ENCODE data around the gene UNC80.

UNC80 gene

DNA sequence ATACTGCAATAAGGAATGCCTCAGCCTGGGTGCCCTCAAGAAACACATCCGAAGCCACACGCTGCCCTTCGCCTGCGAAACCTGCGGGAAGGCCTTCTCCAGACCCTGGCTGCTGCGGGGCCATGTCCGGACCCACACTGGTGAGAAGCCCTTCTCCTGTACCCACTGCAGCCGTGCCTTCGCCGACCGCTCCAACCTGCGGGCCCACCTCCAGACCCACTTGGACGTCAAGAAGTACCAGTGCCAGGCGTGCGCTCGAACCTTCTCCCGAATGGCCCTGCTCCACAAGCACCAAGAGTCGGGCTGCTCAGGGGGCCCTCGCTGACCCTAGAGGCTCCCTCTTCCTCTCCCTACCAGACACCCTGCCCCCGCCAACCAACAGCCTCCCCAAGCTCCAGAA lies 37.6 kb downstream of the UNC80 start:
- no peak overlapping the region for H3K4me3 ChIP-seq (ENCODE audit: low read depth, low read length)

DNA sequence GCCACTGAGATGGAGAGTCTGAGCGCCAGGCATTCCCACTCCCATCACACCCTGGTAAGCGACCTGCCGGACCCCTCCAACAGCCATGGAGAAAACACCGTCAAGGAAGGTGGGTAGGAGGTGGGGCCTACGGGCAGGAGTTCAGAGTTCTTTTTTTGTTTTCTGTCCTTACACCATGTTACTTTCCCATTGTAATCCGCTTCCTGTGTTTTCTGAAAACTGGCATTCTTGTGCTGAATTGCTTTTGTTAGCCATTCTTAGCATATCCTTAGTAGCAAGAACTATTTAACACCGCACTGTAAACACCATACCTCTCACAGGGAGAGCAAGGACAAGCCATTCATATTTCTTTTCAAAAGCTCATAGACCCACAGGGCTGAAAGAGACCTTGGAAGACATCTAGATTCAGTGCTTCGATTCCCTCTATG lies 46.2 kb downstream of the UNC80 start:
- no peak overlapping the region for H3K4me3 ChIP-seq (ENCODE audit: low read depth, low read length)

DNA sequence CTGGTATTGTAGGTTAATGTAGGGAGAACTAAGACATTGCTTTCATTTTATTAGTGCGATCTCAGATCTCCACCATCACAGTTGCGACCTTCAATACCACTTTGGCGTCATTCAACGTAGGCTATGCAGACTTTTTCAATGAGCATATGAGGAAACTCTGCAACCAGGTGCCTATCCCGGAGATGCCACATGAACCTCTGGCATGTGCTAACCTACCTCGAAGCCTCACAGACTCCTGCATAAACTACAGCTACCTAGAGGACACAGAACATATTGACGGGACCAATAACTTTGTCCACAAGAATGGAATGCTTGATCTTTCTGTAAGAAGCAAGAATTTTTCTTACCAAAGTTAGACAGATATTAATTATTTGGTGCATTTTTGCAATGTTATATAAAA lies 47.3 kb downstream of the UNC80 start:
- H3K4me3 ChIP-seq (ENCODE audit: low read depth, low read length): no peak overlapping the region

DNA sequence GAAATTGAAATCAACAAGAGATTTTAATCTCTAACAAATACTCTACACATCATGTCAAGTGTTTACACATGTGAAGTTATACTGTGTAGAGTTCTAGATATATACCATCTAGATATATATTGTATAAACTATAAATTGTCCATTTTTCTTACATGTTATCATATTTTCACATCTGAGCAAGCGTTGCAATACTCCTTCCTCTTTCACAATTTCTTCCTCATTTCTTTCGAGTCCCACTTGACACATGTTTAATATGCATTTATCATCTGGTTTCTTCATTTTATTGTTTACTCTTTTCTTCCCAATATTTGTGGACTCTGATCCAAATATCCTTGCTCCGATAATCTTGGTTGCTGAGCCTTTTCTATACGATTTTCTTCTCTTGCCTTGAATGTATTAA lies 50.2 kb downstream of the UNC80 start:
- no peak overlapping the region for H3K4me3 ChIP-seq (ENCODE audit: low read depth, low read length)

DNA sequence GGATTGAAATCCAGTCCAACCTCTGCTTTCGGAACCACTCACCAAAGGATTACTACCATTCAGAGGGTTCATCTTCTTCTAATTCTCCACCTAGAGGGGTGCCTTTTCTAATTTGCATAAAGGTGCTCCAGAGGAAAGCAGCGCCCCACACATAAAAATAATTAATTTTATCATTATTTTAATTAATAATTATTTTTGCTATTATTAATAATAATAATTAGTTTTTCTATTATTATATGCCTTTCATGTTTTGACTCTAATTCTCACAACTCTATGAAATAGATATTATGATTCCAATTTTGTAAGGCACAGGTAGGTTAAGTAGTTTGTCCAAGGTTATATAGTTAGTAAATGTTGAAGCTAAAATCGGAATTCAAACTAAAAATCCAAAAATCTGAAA lies 51.9 kb downstream of the UNC80 start:
- no peak overlapping the region for H3K4me3 ChIP-seq (ENCODE audit: low read depth, low read length)

DNA sequence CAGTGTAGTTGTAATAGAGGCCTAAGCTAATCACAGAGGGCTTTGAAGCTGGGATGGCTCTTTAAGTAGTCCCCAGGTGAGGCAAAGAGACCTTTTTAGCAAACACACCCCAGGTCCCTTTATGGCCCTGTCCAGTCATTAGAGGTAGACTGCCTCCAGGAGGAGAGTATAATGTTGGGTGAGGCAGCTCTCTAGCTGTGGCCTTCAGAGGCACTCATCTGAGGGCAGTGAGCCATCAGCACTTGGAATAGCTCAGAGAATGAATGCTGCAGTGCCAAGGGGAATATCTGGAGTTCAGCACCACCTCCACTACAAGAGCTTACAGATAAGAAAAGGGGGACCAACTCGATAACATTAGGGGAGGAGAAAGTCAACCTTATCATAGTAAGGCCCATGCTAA lies 52.8 kb downstream of the UNC80 start:
- no peak overlapping the region for H3K4me3 ChIP-seq (ENCODE audit: low read depth, low read length)

DNA sequence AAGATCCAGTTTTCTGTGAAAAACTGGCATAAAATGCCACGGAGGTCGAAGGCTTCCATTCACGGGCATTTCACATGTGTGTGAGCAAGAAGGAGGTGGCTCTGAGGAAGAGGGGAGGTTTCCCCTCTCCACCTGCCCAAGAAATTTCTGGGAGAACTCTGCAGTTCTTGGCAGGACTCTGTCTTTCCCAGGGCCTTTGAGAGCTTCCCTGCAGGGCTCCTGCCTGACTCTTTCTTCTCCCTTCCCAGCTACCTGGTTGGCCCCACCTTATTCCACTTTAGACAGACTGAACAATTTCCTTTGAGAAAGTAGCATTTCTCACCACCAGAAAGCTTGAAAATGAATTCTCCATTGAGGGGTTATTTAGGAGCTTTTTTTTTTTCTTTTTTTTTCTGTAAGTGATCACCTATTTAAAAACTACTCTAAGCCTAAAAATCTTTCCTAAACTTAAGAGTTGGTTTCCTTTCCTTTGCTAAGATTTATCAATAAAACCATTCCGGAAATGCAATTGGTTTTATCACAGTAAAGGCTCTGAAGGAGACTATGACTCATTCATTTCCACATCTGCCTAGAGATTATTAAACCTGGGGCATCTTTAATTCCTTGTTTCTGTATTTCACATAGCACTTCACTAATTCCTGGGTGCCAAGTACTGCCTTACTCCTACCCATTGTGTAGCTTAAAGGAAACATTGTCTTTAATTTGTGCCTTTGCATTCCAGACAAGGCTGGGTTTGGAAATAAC lies 59.3 kb downstream of the UNC80 start:
- no peak overlapping the region for H3K4me3 ChIP-seq (ENCODE audit: low read depth, low read length)

DNA sequence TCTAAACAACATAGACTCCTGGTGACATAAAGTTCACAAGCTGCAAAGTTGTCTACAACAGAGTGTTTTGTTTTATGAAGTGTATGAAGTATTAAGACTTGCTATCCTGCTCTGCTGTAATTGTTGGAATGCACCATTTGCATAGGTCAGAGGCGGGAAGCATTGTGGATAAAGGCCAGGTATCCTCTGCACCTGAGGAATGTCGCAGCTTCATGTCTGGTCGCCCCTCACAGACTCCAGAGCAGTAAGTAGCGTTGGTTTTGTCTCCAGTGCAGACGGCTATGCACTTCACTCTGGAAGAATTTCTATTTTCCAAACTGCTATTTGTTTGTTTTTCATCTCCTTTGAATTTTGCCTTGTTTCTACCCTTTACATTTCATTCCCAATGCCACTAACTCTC lies 63.1 kb downstream of the UNC80 start:
- H3K4me3 ChIP-seq (ENCODE audit: low read depth, low read length): no peak overlapping the region

DNA sequence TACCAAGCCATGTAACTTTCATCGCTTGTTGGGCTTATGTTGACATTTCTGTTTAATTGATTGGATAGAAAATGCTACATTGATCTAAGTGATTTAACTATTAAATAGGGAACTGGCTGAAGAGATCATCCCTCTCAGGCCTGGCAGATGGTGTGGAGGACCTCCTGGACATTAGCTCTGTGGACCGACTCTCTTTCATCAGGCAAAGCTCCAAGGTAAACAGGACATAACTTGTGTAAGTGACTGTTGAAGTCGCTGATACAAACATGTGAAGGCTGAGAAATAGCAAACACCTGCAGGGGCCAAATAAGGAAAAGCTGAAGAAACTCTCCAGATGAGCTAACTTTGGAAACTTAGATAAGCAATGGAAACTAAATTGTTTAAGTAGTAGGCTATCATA lies 68.8 kb downstream of the UNC80 start:
- H3K4me3 ChIP-seq (ENCODE audit: low read depth, low read length): no peak overlapping the region

DNA sequence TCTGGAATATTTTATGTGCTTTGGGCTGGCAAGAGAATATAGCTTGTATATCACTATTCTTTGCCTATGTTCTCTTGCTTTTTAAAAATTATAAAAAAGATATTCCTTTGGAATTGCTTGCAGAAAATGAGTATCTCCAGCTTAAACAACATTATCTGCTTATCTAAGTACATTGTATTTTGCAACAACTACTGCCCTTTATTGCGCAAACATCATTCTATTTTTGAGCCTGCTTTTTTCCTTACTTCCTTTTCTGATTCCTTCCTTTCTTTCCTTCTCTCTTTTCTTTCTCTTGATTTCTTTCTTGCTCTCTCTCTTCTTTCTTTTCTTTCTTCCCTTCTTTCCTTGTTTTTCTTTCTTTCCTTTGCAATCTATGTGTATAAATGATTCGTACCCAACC lies 74.0 kb downstream of the UNC80 start:
- H3K4me3 ChIP-seq (ENCODE audit: low read depth, low read length): no peak overlapping the region

DNA sequence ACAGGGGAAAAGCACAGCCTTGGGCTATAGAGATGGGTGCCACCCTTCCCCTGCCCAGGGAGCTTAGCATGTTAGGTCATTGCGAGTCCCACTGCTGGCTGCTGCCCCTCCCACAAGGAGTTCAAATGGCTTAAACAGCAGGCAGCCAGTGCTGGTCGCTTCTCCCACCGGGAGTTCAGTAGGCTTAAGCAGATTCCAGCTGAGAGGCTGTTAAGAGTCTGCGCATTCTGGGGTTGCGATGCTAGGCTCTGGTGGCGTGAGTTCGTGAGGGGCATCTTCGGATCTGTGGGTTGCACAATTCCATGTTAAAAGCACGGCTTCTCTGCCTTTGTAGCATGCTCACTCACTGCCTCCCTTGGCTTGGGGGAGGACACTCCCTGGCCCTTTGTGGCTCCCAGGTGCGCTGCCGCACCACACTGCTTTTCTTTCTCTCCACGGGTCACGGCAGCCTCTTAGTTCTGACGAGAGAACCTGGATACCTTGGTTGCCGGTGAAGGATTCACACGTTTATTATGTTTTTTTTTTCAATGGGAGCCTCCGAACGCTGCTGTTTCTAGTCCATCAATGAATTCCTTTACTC lies 93.2 kb downstream of the UNC80 start:
- H3K4me3 ChIP-seq (ENCODE audit: low read depth, low read length): no peak overlapping the region

DNA sequence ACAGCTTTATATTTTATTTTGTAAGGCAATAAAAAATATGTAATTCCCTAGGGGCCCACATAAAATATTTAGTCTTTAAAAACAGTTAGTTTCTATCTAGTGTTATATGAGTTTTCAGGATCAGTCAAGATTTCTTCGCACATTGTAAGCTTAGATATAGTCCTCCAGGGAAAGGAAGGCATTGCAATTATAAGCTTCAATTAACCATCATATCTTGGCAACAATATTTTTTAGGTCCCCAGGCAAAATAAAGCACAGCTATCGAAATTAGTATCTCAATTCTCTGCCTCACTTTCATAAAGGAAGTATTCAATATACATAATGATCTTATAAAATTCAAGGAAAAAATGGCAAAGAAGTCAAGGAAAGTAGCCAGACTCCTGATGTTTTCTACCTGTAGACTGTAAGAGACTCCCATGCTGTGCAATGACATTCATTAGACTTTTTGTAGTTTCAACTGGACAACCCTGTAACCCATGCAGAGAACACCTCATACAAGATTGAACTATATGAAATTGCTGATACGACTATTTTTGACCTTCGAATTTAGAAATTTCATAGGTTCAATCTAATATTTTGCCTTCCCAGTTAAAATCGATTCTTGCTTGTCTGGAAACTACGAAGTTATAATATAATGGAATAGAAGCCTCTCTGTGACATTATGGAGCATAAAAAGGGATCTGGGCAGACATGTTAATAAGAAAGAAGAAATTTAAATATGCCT lies 96.8 kb downstream of the UNC80 start:
- no peak overlapping the region for H3K4me3 ChIP-seq (ENCODE audit: low read depth, low read length)

DNA sequence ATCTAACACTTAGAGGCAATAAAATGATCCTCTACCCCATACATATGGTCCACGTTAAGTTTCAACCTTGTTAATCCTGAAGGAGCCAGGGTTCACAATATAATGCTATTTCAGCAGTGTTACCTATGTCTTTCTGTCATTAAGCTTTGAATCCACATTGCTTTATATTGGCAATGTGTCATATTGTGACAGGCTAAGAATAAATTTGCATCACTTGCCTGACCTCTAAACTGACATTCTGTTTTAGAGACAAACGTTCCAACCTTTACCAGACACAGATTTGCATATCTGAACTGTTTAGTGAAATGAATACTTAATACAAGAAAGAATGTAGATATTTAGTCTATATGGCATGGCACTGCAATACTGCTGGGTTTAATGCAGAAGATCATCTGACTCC lies 98.4 kb downstream of the UNC80 start:
- no peak overlapping the region for H3K4me3 ChIP-seq (ENCODE audit: low read depth, low read length)

DNA sequence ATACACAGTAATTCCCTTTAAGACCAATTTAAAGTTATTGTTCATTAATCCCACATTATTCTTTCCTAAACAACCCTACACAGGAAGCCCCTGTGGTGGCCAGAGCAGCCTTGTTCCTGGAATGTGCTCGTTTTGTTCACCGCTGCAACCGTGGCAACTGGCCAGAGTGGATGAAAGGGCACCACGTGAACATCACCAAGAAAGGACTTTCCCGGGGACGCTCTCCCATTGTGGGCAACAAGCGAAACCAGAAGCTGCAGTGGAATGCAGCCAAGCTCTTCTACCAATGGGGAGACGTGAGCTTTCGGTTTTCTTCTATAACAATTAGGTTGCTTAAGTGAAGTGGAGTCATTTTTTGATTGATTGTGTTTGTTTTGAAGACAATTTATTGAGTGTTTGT lies 101.0 kb downstream of the UNC80 start:
- no peak overlapping the region for H3K4me3 ChIP-seq (ENCODE audit: low read depth, low read length)

DNA sequence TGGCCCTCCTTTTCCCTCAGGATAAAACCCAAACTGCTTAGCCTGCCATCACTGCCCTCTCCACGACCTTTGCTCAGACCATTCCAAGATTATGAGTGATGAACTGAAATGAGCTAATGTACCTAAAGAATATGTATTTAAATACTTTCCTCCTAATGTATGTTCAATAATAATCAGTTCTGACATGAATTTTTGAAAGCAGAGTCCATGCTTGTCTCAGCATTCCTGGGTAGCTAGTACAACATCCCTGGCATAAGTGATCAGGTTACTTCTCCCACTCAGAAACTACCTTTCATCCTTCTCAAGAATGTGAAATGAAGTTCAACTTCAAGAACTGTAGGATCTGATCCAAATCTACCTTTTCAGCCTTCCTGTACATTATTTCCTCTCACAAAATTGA lies 103.6 kb downstream of the UNC80 start:
- H3K4me3 ChIP-seq (ENCODE audit: low read depth, low read length): no peak overlapping the region

DNA sequence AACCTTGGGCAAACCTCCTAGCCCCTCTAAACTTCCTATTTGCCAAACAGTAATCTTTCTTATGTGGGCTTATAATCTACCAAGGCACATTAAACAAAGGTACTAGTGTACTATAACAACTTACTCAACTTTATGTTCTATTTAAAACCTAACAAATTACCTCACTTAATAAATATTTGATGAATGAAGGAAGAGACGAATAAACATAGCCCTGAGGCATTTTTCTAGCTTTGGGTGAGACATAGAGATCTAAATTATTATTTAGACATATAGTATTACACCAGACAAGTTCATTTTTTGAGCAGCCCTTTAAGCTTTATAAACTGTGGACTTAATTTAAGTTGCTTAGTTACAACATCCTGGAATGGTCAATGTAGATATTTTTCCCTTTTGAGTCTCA lies 104.6 kb downstream of the UNC80 start:
- no peak overlapping the region for H3K4me3 ChIP-seq (ENCODE audit: low read depth, low read length)

DNA sequence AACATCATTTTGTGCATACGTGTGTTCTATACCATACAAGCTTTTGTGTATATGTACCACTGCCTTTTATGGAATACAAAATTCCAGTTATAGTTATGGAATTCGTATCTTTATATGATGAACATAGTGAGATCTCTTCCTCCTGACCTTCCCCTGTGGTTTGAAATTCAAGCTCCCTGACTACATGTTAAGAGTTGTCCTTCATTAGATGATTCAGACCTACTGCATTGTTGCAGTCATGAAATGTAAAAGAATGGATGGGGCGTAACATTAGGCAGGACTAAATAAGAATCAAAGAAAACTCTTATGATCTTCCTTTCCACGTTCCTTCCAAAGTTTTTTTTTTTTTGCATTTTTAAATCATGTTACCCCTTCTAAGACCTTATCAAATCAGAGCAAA lies 107.1 kb downstream of the UNC80 start:
- no peak overlapping the region for H3K4me3 ChIP-seq (ENCODE audit: low read depth, low read length)

DNA sequence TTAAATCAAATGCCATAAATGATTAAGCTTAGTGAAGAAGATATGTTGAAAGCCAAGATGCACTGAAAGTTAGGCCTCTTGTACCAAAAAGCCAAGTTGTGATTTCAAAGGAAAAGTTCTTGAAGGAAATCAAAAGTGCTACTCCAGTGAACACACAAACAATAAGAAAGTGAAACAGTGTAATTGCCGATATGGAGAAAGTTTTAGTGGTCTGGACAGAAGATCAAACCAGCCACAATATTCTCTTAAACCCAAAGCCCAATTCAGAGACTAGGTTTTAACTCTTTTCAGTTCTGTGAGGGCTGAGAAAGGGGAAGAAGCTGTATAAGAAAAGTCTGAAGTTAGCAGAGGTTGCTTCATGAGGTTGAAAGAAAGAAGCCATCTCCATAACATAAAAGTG lies 129.0 kb downstream of the UNC80 start:
- no peak overlapping the region for H3K4me3 ChIP-seq (ENCODE audit: low read depth, low read length)

DNA sequence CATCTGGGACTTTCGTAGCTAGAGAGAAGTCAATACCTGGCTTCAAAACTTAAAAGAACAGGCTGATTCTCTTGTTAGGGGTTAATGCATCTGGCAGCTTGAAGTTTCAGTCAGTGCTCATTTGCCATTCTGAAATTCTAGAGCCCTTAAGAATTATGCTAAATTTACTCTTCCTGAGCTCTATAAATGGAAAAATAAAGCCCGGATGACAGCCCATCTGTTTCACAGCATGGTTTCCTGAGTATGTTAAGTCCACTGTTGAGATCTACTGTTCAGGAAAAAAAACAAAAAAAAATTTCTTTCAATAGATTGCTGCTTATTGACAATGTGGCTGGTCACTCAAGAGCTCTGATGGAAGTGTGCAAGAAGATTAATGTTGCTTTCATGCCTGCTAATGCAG lies 129.5 kb downstream of the UNC80 start:
- H3K4me3 ChIP-seq (ENCODE audit: low read depth, low read length): no peak overlapping the region

DNA sequence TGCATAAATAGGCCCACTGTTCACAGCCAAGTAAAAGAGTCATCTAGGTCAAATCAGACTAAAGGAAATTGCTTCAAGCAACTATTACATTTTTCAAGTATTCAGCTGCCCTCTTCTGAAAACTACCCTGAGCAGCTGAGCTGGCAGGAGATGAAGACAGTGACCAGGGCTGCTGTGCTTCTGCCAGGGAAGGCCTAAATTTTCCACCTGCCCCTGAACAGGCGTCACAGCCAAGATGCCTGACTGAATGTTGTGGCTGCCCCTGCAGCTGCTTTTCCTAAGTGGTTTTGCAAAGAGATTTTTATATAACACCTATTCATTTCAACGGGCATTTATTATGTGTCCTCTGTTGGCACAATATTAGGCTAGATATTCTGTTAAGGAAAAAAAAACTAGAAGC lies 134.1 kb downstream of the UNC80 start:
- H3K4me3 ChIP-seq (ENCODE audit: low read depth, low read length): no peak overlapping the region

DNA sequence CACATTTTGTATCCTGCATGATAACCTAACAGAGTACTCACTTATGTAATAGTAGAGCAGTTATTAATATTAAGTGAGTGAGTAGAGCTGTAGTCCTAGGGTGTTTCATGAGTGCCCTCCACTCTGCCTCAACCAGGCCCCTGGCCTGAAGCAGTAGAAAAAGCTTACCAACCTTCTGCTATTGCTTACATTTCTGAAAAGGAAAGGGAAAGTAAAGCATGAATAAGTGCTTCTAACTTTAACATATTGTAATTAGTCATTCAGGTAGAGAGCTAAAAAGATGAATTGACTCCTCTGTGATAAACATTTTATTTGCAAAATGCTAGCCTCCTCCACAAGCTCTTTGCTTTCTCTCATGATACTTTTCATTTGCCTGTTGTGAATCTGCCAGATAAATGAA lies 136.1 kb downstream of the UNC80 start:
- H3K4me3 ChIP-seq (ENCODE audit: low read depth, low read length): no peak overlapping the region

DNA sequence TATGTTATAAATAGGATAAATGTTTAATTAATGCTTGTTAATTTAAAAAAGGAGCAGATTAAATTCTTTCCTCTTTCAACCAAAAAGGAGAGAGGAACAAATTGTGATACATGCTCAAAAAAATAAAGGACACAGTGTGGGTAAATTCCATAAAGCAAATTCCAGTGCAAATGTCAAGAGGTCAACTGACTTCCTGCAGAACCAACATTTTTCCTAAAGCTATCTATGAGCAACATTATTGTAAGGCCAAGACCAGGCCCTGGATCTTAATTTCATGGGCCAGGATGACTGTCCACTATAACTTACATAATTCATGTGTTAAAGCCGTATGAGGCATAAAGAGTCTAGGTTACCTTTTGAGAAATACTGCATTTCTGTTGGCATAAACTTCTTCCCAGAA lies 136.9 kb downstream of the UNC80 start:
- no peak overlapping the region for H3K4me3 ChIP-seq (ENCODE audit: low read depth, low read length)
